ENCODE results near the gene ELL.

The ELL gene

GRCh38 chr19:18520848-18521691, 800 bp downstream of the ELL start:
- peaks cover 23% of the 10 kb centered on the region; the same call in 1 of the 2 replicates for H4K20me1 ChIP-seq (ENCODE audit: insufficient read depth)
- H3K4me3 ChIP-seq (IDR thresholded peaks at IDR 0.05; ENCODE audit: insufficient read depth, low read depth, low read length), result peak overlapping the region; percentile 34
- peak overlapping the region; percentile 90 for H3K9ac ChIP-seq
- no peaks in the 10 kb centered on the region for H3K36me3 ChIP-seq (ENCODE audit: insufficient read depth)
- H3K27me3 ChIP-seq (ENCODE audit: insufficient read depth, low read depth), result no peaks in the 10 kb centered on the region
- H3K27ac ChIP-seq, result peak overlapping the region; percentile 82
- H3K4me2 ChIP-seq, result peak overlapping the region; percentile 96
- no peak overlapping the region for H2AFZ ChIP-seq (ENCODE audit: low read depth)
- H3K79me2 ChIP-seq (ENCODE audit: insufficient read depth, low read depth), result peaks cover 54% of the 10 kb centered on the region
- H3K4me1 ChIP-seq (ENCODE audit: low read depth, poor library complexity, severe bottlenecking), result peaks cover 42% of the 10 kb centered on the region
- TF ChIP-seq CTCF (conservative IDR thresholded peaks at IDR 0.05; ENCODE audit: low read depth, low read length), result 0 out of 2 replicates have a peak, but pooled peaks have one; percentile 10

DNA sequence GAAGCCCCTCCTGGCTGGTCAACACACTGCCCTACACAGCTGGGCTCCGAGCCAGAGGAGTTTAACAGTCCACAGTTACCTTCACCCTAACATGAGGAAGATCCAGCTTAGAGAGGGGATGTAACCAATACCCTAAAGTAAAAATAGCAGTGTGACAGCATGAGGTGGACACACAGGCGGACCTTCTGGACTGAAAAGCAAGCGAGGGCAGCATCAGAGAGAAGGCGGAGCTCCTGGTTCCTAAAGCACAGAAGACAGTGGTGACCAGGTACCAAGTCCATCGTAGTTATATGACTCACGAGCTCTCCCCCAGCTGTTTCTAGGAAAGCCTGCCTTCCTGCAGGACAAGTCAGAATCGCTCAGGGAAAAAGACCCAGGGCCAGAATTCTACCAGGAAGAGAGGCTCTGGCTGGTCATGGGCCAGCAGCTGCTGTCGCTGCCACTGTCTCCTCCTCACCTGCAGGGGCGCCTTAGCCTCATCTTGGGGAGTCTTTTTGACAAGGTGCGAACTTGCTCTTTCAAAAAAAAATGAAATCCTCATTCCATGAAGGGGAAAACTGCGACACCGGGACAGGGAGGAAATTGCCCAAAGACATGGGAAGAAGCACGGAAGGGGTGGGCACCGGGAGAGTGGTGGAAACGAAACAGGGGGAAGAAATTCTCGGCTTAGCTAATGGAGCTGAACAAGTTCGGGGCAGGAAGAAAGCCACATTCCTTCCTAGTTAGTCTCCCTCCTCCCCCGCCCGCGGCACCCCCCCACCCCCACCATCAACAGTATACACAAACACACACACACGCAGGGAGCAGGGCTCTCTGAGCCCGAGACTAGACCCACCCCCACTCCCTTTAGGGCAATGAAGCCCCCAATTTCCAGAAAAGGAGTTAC, 1.7 kb downstream of the ELL start:
- H3K36me3 ChIP-seq (ENCODE audit: insufficient read depth), result no peaks in the 10 kb centered on the region
- no peaks in the 10 kb centered on the region for H3K27me3 ChIP-seq (ENCODE audit: insufficient read depth, low read depth)
- H3K79me2 ChIP-seq (ENCODE audit: insufficient read depth, low read depth), result peaks cover 63% of the 10 kb centered on the region
- H3K4me3 ChIP-seq (IDR thresholded peaks at IDR 0.05; ENCODE audit: insufficient read depth, low read depth, low read length), result no peak overlapping the region
- H3K4me1 ChIP-seq (ENCODE audit: low read depth, poor library complexity, severe bottlenecking), result peaks cover 46% of the 10 kb centered on the region
- TF ChIP-seq CTCF (conservative IDR thresholded peaks at IDR 0.05; ENCODE audit: low read depth, low read length), result peak; percentile 79
- H3K4me2 ChIP-seq, result peak overlapping the region; percentile 96
- H3K9ac ChIP-seq, result peak overlapping the region; percentile 90; the same call in 1 of the 2 replicates
- H4K20me1 ChIP-seq (ENCODE audit: insufficient read depth), result peaks cover 32% of the 10 kb centered on the region; the same call in 1 of the 2 replicates
- H2AFZ ChIP-seq (ENCODE audit: low read depth), result no peak overlapping the region
- peak overlapping the region; percentile 82 for H3K27ac ChIP-seq

DNA sequence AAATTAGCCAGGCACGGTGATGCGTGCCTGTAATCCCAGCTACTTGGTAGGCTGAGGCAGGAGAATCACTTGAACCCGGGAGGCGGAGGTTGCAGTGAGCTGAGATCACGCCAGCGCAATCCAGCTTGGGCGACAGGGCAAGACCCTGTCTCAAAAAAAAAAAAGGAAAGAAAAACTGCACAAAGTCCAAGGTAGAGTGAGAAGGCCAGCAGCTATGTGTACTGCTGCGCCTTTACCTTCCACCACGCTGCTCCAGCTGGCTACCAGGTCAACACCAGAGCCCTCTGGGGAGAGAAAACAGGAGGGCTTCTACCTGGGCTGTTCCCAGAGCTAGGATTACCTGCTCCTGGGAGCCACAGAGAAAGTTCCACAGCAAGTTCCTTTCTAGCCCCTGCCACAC, 3.2 kb downstream of the ELL start:
- Histone ChIP-seq H3K4me1 (ENCODE audit: low read depth, poor library complexity, severe bottlenecking) (peaks cover 55% of the 10 kb centered on the region), H4K20me1 (ENCODE audit: insufficient read depth) (peaks cover 47% of the 10 kb centered on the region), H3K9ac (no peak overlapping the region), H3K27me3 (ENCODE audit: insufficient read depth, low read depth) (no peaks in the 10 kb centered on the region), H3K36me3 (ENCODE audit: insufficient read depth) (no peaks in the 10 kb centered on the region), H3K79me2 (ENCODE audit: insufficient read depth, low read depth) (peaks cover 78% of the 10 kb centered on the region), H3K4me3 (IDR thresholded peaks at IDR 0.05; ENCODE audit: insufficient read depth, low read depth, low read length) (no peak overlapping the region), H3K4me2 (peak overlapping the region; percentile 96), H3K27ac (peak overlapping the region; percentile 82; the same call in 1 of the 2 replicates), H2AFZ (ENCODE audit: low read depth) (no peak overlapping the region)
- no peak for TF ChIP-seq CTCF (conservative IDR thresholded peaks at IDR 0.05; ENCODE audit: low read depth, low read length)

GRCh38 chr19:18517606-18518005, 4.3 kb downstream of the ELL start:
- Histone ChIP-seq H3K79me2 (ENCODE audit: insufficient read depth, low read depth) (peaks cover 89% of the 10 kb centered on the region), H3K9ac (no peak overlapping the region), H3K4me1 (ENCODE audit: low read depth, poor library complexity, severe bottlenecking) (peaks cover 50% of the 10 kb centered on the region)

More at GRCh38 chr19:18517606-18518005, 4.3 kb downstream of the ELL start:
- Histone ChIP-seq H3K27me3 (ENCODE audit: insufficient read depth, low read depth) (no peaks in the 10 kb centered on the region), H3K36me3 (ENCODE audit: insufficient read depth) (no peaks in the 10 kb centered on the region), H4K20me1 (ENCODE audit: insufficient read depth) (peaks cover 50% of the 10 kb centered on the region), H3K4me2 (peak overlapping the region; percentile 3; the same call in 1 of the 2 replicates), H3K27ac (no peak overlapping the region), H3K4me3 (IDR thresholded peaks at IDR 0.05; ENCODE audit: insufficient read depth, low read depth, low read length) (no peak overlapping the region), H2AFZ (ENCODE audit: low read depth) (no peak overlapping the region)
- TF ChIP-seq CTCF (conservative IDR thresholded peaks at IDR 0.05; ENCODE audit: low read depth, low read length), result no peak
